ENCODE measurements around the gene VAV1. TPM values are rescaled to one million over a fixed set of nuclear protein-coding genes. Genes with fewer than 3 reads are reported as not detected.

Gene VAV1
- total RNA-seq, 4 donors from 2014 or later: 0.83 to 7.6 (median 3.6) TPM

DNA sequence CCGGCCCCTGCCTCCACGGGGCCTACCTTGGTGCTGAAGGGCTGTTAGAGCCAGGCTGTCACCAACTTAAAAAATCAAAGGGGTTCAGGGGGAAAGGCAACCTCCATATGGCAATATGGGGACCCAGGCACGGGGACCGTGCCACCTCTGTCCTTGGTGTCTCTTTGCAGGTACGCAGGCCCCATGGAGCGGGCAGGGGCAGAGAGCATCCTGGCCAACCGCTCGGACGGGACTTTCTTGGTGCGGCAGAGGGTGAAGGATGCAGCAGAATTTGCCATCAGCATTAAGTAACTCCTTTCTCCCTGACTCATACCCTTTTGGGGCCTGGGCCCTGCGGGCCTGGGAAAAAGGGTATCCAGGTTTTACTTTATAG lies 75.3 kb downstream of the VAV1 start:
- 98 to 99% methylated on average over 9 to 11 of the region's 11 CpGs for WGBS, 2 donors
- intact Hi-C loops (cut with DNase I): no loop called here
- TF ChIP-seq POLR2A (IDR thresholded peaks at IDR 0.05) (no peak), CTCF (IDR thresholded peaks at IDR 0.05) (no peak)
- no peak for DNase-seq
- Histone ChIP-seq H3K4me3 (no peak overlapping the region), H3K4me1 (no peaks in the 10 kb centered on the region), H3K36me3 (no peaks in the 10 kb centered on the region), H3K27me3 (no peaks in the 10 kb centered on the region), H3K9me3 (no peaks in the 10 kb centered on the region), H3K27ac (no peak overlapping the region)

DNA sequence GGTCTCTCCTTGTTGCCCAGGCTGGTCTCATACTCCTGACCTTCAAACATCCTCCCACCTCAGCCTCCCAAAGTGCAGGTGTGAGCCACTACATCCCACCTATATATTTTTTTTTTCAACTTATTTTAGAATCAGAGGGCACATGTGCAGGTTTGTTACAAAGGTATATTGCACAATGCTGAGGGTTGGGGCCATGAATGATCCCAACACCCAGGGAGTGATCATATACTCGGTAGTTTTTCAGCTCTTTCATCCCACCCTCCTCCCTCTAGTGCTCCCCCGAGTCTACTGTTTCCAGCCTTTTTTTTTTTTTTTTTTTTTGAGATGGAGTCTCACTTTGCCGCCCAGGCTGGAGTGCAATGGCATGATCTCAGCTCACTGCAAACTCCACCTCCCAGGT lies 76.5 kb downstream of the VAV1 start:
- Histone ChIP-seq H3K27me3 (peaks cover 0 to 9% (median 0%) of the 10 kb centered on the region in 4 donors), H3K4me1 (no peaks in the 10 kb centered on the region), H3K4me3 (no peak overlapping the region), H3K27ac (no peak overlapping the region), H3K36me3 (no peaks in the 10 kb centered on the region), H3K9me3 (no peaks in the 10 kb centered on the region)
- no peak for DNase-seq
- no peak for TF ChIP-seq POLR2A (IDR thresholded peaks at IDR 0.05)
- TF ChIP-seq CTCF (IDR thresholded peaks at IDR 0.05): no peak
- intact Hi-C loops (cut with DNase I): no loop called here
- 68 to 70% methylated on average over 3 of the region's 3 CpGs for WGBS, 2 donors

DNA sequence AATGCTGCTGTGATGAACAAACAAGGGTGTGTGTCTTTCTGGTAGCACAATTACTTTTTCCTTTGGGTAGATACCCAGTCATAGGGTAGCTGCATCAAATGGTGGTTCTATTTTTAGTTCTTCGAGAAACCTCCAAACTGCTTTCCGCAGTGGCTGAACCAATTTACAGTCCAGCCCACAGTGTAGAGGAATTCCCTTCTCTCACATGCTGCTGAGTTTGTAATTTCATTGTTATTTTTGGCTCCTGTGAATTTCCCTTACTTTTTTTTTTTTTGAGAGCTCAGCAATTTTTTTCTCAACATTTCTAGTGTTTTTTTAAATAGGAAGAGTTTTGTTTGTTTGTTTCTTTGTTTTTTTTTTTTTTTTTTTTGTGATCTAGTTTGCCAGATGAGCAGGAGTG lies 77.4 kb downstream of the VAV1 start:
- TF ChIP-seq POLR2A (IDR thresholded peaks at IDR 0.05) (no peak), CTCF (IDR thresholded peaks at IDR 0.05) (no peak)
- intact Hi-C loops (cut with DNase I): no loop called here
- no peaks in the 10 kb centered on the region for H3K9me3 ChIP-seq
- DNase-seq: no peak
- H3K4me1 ChIP-seq: no peaks in the 10 kb centered on the region
- H3K36me3 ChIP-seq: no peaks in the 10 kb centered on the region
- H3K27ac ChIP-seq: no peak overlapping the region
- H3K4me3 ChIP-seq: no peak overlapping the region
- H3K27me3 ChIP-seq: peaks cover 0 to 13% (median 0%) of the 10 kb centered on the region in 4 donors
- WGBS, 2 donors: 54 to 55% methylated on average over 2 of the region's 2 CpGs

- no peak for DNase-seq
- intact Hi-C loops (cut with DNase I): no loop called here
- H3K36me3 ChIP-seq: no peaks in the 10 kb centered on the region
- no peak overlapping the region for H3K27ac ChIP-seq
- no peaks in the 10 kb centered on the region for H3K4me1 ChIP-seq
- H3K4me3 ChIP-seq: no peak overlapping the region
- no peak for TF ChIP-seq CTCF (IDR thresholded peaks at IDR 0.05)
- TF ChIP-seq POLR2A (IDR thresholded peaks at IDR 0.05): no peak
- no peaks in the 10 kb centered on the region for H3K9me3 ChIP-seq
- peaks cover 0 to 16% (median 0%) of the 10 kb centered on the region in 4 donors for H3K27me3 ChIP-seq
- 50 to 85% methylated on average over 1 of the region's 1 CpG for WGBS, 2 donors
Measured at GRCh38 chr19:6851359-6851758, 78.9 kb downstream of the VAV1 start.

- Histone ChIP-seq H3K27ac (no peak overlapping the region), H3K27me3 (peaks cover 0 to 16% (median 0%) of the 10 kb centered on the region in 4 donors), H3K4me1 (no peaks in the 10 kb centered on the region), H3K36me3 (no peaks in the 10 kb centered on the region), H3K9me3 (no peaks in the 10 kb centered on the region), H3K4me3 (no peak overlapping the region)
- DNase-seq: no peak
- intact Hi-C loops (cut with DNase I): no loop called here
- TF ChIP-seq CTCF (IDR thresholded peaks at IDR 0.05): no peak
- 87 to 100% methylated on average over 1 of the region's 1 CpG for WGBS, 2 donors
Measured at GRCh38 chr19:6852001-6852400, 79.5 kb downstream of the VAV1 start.

Measured in esophagus squamous epithelium (tissue), 5 donors.